ENCODE results near the gene HAUS2.
A peak's percentile ranks its signal among the peaks of the same experiment; 100 is the strongest.
"Not testable (repeated sequence)": the region's sequence is repeated elsewhere in the genome, so short reads cannot be mapped to it uniquely, and the experiment has no call there.

HAUS2 gene

GRCh38 chr15:42548249-42549031 is at the start of gene HAUS2, which contains the start of gene LRRC57:
HAUS2 (plus strand) TSS chr15:42548838; CDS start chr15:42548873, 35 bp downstream.
LRRC57 (minus strand) TSS chr15:42548793; CDS start chr15:42548434, 359 bp downstream.
- peak; percentile 88 to 89 for DNase-seq

- no peak for DNase-seq
Measured at GRCh38 chr15:42499858-42500609, 48.6 kb upstream of the HAUS2 start.

- DNase-seq: no peak
Measured at GRCh38 chr15:42502477-42502876, 46.2 kb upstream of the HAUS2 start.

GRCh38 chr15:42503825-42504224 is 44.8 kb upstream of the HAUS2 start:
- DNase-seq: no peak

GRCh38 chr15:42504631-42505030 is 44.0 kb upstream of the HAUS2 start:
- no peak for DNase-seq

- no peak for DNase-seq
Measured at GRCh38 chr15:42507514-42507913, 41.1 kb upstream of the HAUS2 start.

- no peak for DNase-seq
Measured at GRCh38 chr15:42508263-42508690, 40.4 kb upstream of the HAUS2 start.

GRCh38 chr15:42510258-42511006 is 38.2 kb upstream of the HAUS2 start:
- no peak for DNase-seq

- no peak for DNase-seq
Measured at GRCh38 chr15:42511007-42511391, 37.6 kb upstream of the HAUS2 start.

- DNase-seq: no peak
Measured at GRCh38 chr15:42523331-42523730, 25.3 kb upstream of the HAUS2 start.

GRCh38 chr15:42528970-42529369 is 19.7 kb upstream of the HAUS2 start:
- DNase-seq: no peak

- DNase-seq: no peak
Measured at GRCh38 chr15:42533246-42533645, 15.4 kb upstream of the HAUS2 start.

GRCh38 chr15:42544853-42545629 is 3.6 kb upstream of the HAUS2 start:
- no peak for DNase-seq

- DNase-seq: no peak
Measured at GRCh38 chr15:42547918-42548248, 755 bp upstream of the HAUS2 start.

- peak in 1 of 2 donors; percentile 3 for DNase-seq
Measured at GRCh38 chr15:42549032-42549491, 424 bp downstream of the HAUS2 start.

GRCh38 chr15:42549741-42550392 is 1.2 kb downstream of the HAUS2 start:
- DNase-seq: no peak

- no peak for DNase-seq
Measured at GRCh38 chr15:42553554-42553953, 4.9 kb downstream of the HAUS2 start.

GRCh38 chr15:42556550-42557207 is 8.0 kb downstream of the HAUS2 start:
- not testable (repeated sequence) for DNase-seq

GRCh38 chr15:42558739-42559138 is 10.1 kb downstream of the HAUS2 start:
- DNase-seq: no peak

- peak; percentile 94 to 95 for DNase-seq
Measured at GRCh38 chr15:42575188-42576039, 26.8 kb downstream of the HAUS2 start, which contains the start of gene STARD9. STARD9 (plus strand) TSS chr15:42575606; CDS start chr15:42575716, 110 bp downstream.
